ENCODE results near the gene RAB6D. TPM values are rescaled to one million over a fixed set of nuclear protein-coding genes. Genes with fewer than 3 reads are reported as not detected.
"Not testable (repeated sequence)": the region's sequence is repeated elsewhere in the genome, so short reads cannot be mapped to it uniquely, and the experiment has no call there.

The RAB6D gene
- total RNA-seq, 1 experiment from 2014 or later = not detected

DNA sequence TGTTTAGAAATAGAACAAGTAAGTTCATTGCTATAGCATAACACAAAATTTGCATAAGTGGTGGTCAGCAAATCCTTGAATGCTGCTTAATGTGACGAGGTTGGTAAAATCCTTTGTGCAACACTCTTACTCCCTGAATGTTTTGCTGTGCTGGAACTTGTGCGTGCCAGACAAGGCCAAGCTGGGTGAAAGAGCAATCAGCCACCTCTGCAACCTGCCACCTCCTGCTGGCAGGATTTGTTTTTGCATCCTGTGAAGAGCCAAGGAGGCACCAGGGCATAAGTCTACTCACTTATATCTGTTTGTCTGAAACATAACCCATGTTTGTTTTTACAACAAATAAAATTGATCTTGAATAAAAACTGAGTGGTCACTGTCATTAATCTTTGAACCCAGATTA, 53.0 kb downstream of the RAB6D start:
- H3K23ac ChIP-seq (ENCODE audit: insufficient read length, low read depth, low read length); H4K91ac ChIP-seq (ENCODE audit: insufficient read length, low read depth, low read length); H3K4me1 Mint-ChIP-seq; H4K20me1 ChIP-seq (ENCODE audit: control insufficient read depth, insufficient read depth, insufficient read length); H3K4me1 ChIP-seq (ENCODE audit: insufficient read depth, low read length); H3K9me3 ChIP-seq (ENCODE audit: control insufficient read depth, low read depth, low read length); H3K36me3 Mint-ChIP-seq (ENCODE audit: insufficient read depth in 1 of 3, low read depth in 3 of 3); H3K4me2 ChIP-seq (ENCODE audit: insufficient read depth, insufficient read length, low read length); H3K56ac ChIP-seq (ENCODE audit: insufficient read length, low read depth, low read length); H2AK5ac ChIP-seq (ENCODE audit: insufficient read length, low read length); H3K9ac ChIP-seq (ENCODE audit: extremely low read depth, insufficient read length, low read length); H3K18ac ChIP-seq (ENCODE audit: insufficient read length, low read depth, low read length); H3K27me3 ChIP-seq (ENCODE audit: insufficient read depth, low read length); H2BK5ac ChIP-seq (ENCODE audit: insufficient read length, low read length); H2BK12ac ChIP-seq (ENCODE audit: insufficient read length, low read depth, low read length); H3K14ac ChIP-seq (ENCODE audit: insufficient read depth, low read length); H4K5ac ChIP-seq (ENCODE audit: insufficient read length, low read depth, low read length); H4K8ac ChIP-seq (replicated peaks; ENCODE audit: insufficient read length, low read depth, low read length); H3K79me2 ChIP-seq (ENCODE audit: insufficient read depth, low read length); H3T11ph ChIP-seq (ENCODE audit: low read length); H2BK20ac ChIP-seq (ENCODE audit: low read depth, low read length, poor library complexity, severe bottlenecking); H3K27ac Mint-ChIP-seq; H3K23me2 ChIP-seq (ENCODE audit: insufficient read length, low read depth, low read length, poor library complexity, severe bottlenecking); H2BK120ac ChIP-seq (ENCODE audit: low read depth, low read length, poor library complexity, severe bottlenecking); H2BK15ac ChIP-seq (ENCODE audit: low read depth, low read length); H3K4ac ChIP-seq (ENCODE audit: low read depth, low read length); H3K27ac ChIP-seq (ENCODE audit: insufficient read length, low read depth, low read length); H3K79me1 ChIP-seq (ENCODE audit: insufficient read depth, low read depth, low read length, poor library complexity, severe bottlenecking); H2AFZ ChIP-seq (ENCODE audit: low read length); H3K27me3 Mint-ChIP-seq (ENCODE audit: low read depth); H3K9me3 Mint-ChIP-seq; H3K4me3 Mint-ChIP-seq: not testable (repeated sequence)
- WGBS (ENCODE audit: extremely low coverage, insufficient read length, low lambda C conversion rate) = no CpG with 5 or more reads among the region's 2 CpGs
- peak; percentile 59 for TF ChIP-seq CTCF (conservative IDR thresholded peaks at IDR 0.05)
- peak; percentile 30 for DNase-seq

Other genes with a start within 250 kb of the RAB6D start
- 1.1 and 1.2 TPM in 2 replicates for gene POTEE, start 154.6 kb downstream of the RAB6D start, total RNA-seq (2021)
- 0.18 TPM in 1 of 2 replicates, not detected in the other for gene TUBA3D, start 112.0 kb upstream of the RAB6D start, total RNA-seq (2021)
- 127 and 144 TPM in 2 replicates for gene MZT2A, start 128.2 kb upstream of the RAB6D start, total RNA-seq (2021)
- 10.0 and 10.8 TPM in 2 replicates for gene CCDC74A, start 163.7 kb upstream of the RAB6D start, total RNA-seq (2021)

All from H9 (cell line).